Medulla oblongata (tissue), 1 donor: ENCODE measurements around the gene SLC7A8.

Experiments
- DNase-seq: peaks from one replicate; pipeline ENCODE4 v3.0.0-alpha.2; 2015; ENCODE audit errors: extremely low spot score

Gene SLC7A8

DNA sequence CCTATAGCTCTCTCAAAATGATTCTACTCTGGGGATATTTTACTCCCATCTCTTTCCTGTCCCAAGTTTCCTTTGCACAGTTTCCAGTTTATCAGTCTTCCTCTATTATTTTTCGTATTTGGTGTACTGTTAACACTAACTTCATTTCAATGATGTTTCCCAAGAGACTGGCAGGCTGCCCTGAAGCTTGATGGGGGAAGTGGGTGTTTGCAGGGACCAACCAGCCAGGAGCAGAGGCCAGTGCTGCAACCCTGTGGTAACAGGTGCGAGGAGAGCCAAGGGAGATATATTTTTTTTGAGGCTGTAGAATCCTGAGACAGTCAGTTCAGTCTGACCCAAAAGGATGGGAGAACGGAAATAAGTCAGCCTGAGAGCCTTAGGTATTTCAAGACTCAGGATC is 52.6 kb downstream of the SLC7A8 start:
- DNase-seq, result no peak

DNA sequence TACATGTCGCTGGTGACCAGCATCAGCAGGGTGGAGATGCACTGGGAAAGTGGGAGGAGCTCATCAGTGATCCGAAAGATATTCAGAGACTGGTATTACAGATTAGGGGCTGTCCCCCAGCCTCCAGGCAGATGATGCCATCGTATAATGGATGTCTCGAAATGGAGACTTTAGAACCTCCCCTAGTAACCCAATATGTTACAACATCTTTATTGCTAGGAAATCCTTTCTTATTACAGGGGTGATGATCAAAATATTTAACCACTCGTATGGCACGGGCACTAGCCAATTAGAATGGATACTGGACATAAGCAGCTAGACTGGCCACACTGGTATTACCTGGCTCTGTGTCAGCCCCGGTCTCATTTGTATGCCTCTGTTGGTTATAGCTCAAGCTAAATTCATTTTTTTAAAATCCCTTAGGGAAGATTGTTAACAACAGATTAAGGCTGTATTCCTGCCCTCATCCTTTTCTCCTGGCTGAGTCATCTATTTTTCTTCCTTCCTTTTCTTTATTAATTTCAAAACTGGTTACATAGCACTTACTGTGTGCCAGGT is 53.6 kb downstream of the SLC7A8 start:
- DNase-seq, result no peak

DNA sequence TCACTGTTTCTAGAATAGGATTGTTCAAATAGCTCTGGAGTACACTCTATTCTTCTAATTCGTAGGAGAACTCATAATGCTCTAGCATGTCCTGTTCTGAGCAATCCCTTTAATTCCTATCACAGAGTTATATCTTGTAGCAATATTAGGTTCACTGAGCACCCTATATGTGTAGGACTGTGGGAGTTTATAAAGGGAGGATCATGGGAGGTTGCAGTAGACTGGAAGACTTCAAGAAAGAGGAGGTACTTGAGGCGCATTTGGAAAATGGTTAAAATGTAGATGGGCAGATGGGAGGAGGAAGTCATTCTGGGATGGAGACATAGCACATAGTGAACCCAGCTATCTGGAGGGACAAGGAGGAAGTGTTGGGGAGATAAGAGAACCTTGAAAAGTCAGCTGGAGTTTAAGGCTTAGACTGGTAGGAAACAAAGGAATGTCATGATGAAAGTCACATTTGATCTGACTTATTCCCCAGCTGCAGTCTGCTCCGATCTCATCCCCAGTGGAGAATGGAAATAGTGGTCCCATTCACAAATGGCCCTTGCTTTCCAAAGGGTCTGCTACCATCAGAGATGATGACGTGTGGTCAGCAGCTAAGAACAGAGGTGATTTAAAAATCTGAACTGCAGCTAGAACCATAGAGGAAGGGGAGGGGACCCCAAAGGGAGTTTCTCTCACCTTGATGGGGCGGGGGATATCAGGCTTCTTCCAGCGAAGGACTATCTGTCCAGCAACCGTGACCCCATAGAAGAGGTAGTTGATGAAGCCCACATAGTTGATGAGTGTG is 54.3 kb downstream of the SLC7A8 start:
- no peak for DNase-seq

DNA sequence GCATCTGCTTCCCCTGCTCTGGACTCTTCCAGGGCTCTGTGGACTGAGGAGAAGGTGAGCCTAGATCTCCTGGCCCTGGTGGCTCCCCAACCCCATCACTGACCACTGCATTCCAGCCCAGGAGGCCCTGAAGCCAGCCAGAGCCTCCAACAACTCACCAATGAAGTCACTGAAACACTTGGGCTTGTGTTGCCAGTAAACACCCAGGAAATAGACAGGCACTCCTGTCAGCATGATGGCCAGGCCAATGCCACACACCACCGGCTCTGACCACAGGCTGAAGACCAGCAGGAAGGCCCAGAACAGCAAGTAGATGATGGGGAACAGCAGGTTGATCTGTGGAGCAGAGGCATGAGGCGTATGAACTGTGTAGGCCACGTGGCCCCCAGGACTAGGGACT is 55.6 kb downstream of the SLC7A8 start:
- no peak for DNase-seq

DNA sequence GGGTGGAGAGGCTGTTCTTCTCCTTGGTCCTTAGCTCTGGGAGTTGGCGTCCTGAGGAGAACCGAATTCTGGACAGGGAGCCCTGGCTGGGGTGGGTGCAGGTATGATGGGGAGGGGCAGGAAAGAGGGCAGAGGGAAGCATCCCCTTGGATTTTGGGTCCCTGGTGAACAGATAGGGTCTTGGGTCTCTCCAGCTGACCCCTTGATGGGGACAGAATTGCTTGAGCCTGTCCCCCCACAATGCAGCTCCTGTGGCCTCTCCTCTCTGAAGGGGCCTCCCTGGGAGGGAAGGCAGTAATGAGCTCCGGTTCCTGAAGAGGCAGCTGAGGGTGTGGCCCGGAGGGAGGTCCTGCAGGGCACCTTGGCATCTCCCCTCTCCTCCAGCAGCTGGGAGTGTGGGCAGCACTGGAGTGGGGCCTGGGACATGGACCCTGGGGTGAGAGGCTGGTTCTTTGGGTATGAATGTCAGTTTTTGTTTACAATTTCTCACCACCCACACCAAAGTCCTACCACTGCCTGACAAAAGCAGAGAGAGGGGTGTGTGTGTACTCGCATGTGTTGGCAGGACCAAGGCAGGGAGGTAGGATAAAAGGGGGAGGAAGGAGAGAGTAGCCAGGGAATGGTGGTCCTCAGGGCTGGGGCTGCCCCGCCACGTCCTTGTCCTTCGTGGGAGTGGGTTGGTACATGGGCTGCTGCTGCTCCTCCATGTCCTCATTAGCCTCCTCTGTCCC is 56.7 kb downstream of the SLC7A8 start:
- DNase-seq, result no peak

DNA sequence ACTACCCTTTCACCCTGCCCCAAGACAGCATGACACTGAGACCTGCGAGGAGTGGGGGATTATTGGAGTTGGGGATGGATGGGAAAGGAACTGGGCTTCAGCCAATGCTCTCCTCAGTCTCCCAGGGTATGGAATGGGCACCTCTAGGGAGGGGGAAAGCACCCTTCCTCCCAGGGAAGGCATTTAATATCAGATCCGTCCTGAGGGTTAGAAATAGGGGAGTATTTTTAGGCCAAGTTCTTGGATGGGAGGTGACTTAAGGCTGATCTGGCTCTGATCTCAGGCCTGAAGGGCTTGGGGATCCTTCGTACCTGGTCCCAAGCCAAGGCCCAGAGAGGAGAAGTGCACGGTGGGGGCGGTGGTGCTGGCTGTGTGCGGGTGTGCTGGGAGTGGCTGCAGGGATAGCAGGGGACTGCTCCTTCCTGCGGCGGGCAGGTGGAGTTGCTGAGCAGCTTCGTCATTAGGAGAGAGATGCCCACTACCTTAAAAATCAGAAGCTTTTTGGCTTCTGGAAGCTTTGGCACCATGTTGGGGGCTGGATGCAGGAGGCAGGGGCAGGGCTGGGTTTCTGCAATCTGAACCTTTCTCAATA is 57.4 kb downstream of the SLC7A8 start:
- no peak for DNase-seq

DNA sequence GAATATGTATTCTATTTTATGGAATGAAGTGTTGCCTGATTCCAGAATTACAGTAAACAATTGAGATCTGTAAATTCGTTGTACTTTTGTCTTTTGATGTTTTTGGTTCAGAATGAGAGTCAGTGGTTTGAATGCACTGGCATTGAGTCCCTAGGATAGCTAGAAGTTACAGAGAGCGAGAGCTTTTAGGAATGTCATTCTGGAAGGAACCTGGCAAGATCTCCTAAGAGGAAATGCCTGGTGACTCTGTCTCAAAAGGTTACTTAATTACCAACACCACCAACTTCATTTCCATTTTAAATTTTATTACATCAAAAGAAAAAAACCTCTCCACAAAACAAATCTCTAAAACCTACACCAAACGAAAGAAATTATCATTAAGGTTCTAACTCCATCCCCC is 58.4 kb downstream of the SLC7A8 start:
- no peak for DNase-seq

DNA sequence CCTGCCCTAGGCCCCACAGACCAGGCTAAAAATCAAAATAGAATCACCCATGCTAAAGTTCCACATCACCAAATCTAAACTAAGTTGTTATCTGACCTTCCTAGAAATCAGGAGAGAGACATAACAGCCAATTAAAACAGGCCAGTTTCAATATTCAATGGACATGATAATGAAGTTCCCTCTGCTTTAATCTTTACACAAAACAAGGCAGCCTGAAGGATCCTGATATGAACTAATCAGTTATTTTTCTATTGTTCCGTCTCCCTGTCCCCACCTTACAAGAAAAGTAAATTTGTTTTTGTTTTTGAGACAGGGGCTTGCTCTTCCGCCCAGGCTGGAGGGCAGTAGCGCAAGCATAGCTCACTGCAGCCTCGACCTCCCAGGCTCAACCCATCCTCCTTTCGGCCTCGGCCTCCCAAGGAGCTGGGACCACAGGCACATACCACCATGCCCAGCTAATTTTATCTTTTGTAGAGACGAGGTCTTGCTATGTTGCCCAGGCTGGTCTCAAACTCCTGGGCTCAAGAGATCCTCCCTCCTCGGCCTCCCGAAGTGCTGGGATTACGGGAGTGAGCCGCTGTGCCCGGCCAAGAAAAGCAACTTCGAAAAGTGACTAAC is 59.0 kb downstream of the SLC7A8 start:
- no peak for DNase-seq

DNA sequence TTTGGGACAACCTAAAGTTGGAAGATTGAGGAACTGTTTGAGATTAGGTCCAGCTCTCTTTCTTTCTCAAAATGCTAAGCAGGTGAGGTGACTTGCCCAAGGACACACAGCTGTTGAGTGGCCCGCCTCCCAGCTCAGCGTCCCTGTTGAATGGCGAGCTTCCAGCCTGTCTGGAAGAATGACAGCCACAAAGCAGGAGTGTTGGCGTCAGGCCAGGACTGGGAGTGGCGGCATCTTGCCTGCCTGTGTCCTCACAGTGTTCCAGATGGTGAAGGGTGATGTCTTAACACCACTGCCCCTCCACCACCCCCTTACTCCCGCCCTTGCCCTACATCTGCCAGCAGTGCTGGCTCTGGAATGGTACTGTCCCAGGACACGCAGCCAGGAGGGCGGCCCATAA is 60.0 kb downstream of the SLC7A8 start:
- DNase-seq, result no peak

DNA sequence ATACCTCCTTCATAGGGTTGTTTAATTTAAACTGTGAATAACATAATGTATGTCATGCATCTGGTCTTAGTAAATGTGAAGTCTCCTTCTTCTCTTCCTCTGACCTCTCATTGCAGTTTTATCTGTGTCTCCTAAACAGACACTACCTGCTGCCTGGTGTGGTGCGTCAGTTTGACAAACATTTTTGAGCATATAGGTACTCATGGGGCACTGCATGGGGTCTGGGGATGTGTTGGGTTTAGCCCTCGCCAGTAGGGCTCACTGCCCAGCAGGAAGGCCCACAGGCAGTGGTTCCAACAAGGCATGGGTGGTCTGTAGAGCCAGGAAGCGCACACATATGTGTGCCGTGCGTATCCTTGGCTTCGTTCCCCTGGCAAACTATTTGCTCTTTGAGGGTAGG is 61.4 kb downstream of the SLC7A8 start:
- no peak for DNase-seq

DNA sequence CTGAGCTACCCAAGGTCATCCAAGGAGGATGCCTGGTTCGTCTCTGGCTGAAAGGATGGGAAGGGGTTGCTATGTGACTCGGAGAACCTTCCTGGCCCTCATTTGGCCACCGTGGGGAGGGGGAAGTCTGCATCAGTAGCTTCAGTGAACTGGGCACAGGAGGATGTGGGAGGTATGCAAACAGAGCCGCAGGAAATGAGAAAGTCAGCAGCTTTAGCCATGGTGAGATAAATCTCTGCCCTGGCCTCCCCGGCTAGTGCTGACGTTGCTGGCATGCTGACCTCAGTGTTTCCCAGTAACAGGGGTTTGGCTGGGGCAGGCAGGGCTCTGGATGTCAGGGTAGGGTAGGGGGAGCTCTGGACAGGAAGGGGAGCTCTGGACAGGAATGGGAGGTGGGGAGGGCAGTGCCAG is 62.1 kb downstream of the SLC7A8 start:
- DNase-seq, result peak; percentile 44

DNA sequence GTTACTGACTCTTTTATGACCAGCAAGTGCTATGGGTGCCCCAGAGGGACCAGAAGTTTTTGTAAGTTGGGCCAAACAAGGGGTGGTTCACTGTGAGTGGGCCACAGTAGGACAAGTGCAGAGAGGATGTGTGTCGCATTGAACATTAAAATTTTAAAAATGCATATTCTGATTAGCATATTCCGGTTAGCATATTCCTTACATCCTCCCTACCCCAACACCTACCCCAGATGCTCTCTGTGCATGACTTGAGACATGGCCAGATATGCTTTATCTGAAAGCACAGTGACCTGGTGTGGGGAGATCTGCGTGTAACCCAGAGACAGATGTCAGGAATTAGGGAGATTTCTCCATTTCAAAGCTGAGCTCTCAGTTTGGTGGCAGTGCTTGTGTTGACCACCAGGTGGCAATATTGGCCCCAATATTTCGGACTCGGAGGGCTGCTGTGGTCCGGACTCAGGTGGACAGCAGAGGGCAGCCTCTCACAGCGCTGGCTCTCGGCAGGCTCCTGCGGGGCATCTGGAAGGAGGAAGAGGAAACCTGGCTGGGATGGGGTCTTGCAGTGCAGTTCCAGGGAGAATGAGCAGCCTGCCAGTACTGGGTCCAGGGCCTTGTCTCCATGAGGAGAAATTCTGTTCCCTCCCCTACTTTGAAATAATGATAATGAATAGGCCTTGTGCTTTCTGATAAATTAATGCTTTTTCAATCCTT is 62.8 kb downstream of the SLC7A8 start:
- peak; percentile 95 for DNase-seq

DNA sequence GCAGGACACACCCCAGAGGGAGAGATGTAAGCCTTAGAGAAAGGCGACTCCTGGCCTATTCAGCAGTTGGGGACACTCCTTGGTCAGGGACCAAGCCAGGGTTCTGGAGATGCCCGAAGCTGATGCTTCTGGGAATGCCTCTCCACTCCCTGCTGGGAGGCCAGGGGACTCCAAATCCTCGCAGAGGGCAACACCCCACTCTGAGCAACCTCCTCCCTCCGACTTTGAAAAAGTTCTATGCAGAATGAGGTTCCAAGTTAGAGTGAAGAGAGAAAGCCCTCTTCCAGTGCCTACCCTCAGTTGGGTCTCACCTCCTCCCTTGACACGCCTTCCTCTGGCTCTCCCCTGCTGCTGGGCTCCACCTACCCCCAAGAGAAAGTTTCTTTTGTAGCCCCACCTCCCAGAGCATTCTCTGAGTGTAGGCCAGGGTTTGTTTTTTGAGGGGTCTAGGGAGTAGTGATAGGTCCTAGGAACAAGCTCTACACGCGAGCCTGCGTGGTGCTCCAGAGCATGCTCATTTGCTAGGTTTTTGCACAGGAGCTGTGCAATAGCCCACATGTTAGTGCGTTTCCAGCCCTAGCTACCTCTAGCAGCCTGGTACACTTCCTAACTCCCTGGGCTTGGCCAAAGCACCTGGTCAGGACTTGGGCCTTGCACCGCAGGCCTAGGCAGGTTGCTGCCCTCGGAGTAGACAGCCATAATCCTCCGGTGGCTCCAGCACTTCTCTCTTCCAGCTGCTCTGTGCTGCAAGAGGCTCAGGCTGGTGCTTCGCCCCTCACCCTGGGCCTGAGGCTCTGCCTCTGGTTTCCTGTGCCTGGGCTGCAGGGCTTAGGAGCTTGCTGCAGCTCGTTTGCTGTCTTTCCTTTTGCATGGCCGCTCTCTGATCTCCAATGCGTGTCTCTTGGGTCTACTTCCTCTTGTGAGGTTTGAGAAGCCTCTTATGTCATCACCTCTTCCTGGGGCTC is 63.8 kb downstream of the SLC7A8 start:
- DNase-seq, result peak; percentile 27

DNA sequence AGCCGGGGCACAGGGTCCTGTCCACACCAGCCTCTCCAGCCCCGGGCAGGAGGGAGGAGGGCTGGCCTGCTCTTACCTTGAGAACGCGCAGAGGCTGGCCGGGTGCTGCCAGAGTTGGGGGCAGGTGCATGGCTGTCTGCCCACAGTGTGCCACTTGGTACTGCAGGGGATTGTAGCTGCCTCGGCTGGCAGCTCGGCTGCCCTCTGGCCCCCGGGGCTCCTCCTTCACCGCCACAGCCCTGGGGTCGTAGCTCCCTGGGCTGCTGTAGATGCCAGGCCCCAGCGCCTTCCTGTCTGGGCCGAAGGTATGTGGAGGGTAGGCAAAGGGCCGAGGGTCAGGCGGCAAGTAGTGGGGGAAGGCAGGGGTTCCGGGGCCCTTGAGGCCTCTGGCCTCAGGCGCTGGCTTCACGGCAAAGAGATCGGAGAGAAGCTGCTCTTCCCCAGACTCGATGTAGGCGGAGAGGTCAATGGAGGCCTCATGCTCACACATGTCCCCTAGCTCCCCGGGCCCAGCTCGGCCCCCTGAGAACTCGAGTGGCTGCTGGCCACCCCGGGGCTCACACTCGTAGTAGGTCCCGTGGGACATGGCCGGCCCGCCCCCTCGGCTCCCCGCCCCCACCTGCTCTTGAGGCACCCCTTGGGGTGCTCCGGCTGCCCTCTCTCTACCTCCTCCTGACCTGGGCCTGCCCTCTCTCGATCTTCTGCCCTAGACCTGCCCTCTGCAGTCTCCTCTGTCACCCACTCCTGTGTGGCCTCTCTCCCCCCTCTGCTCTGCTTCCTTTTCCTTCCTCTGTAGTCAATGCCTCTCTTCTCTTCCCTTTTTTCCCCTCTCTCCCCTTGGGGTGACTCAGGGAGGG is 64.7 kb downstream of the SLC7A8 start, which contains the start of gene CEBPE:
Gene CEBPE (minus strand): TSS at position 750 of the 857 bp plus-strand sequence. CDS start 164 bp downstream, at position 586.
- DNase-seq, result no peak

DNA sequence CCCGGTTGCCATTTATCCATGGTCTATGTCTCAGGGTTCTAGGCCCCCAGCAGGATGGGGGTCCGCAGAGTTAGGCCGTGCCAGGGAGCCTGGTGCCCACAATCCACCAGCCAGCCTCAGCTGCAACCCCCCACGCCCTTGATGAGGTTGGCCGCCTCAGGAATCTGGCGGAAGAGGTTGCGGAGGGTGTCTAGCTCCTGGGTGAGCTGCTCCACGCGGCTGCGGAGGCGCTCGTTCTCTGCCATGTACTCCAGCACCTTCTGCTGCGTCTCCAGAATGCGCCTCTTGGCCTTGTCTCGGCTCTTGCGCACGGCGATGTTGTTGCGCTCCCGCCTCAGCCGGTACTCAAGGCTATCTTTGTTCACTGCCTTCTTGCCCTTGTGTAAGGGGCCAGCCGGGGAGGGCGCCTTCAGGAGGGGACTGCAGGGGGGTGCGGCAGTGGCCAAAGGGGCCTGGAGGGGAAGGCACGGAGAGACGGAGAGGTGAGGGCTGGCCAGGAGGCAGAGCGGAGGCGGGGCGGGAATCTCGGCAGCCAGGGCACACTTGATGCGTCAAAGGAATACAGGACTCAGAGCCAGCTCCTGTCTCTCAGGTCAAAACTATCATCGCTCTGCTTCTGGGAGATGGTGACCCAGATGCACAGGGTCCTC is 66.0 kb downstream of the SLC7A8 start:
- no peak for DNase-seq

DNA sequence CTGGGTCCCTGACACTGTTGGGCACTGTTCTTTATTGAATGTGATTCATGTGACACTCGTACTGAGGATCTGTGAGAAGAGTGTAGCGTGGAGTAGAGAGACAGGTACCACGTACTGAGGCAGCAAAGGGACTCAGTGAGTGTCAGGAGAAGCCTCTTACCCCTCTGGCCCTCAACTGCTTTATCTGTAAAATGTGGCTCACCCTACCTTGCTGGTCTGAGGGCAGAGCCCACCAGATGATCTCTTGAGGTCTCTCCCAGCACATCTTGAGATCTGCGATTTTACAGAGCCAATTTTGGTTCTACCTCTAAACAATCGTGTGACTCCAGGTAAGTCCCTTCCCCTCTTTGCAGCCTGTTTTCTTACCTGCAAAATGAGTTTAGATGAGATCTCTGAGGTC is 67.5 kb downstream of the SLC7A8 start:
- no peak for DNase-seq

DNA sequence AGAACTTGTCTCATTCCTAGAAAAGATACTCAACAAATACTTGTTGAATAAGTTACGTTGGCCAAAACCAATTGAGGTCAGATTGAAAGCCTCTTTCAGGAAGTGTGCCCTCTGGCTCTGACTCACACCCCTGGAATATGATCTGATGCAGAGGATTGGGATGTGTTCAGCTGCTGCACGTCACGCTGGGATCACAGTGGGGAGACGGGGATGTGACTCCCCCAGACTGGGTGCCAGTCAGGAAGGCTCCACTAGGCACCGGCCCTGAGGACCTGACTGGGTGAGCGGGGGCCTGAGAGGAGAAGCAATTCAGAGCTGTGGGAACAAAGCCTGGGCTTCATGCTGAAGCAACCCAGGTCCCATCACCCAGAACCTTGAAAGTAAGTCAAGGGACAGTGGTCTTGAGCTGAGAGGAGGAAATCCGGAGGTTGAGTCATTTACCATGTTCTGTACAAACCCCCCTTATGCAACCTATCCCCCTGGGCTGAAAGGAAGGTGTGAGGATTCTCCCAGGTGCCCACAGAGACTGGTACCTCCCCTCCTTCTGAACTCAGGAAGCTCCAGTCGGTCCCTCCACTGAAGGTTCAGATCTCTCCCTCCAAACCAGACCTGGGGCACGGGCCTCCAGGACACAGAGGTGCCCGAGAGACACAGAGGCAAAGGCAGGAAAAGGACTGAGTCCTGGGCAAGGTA is 68.3 kb downstream of the SLC7A8 start:
- DNase-seq, result no peak

DNA sequence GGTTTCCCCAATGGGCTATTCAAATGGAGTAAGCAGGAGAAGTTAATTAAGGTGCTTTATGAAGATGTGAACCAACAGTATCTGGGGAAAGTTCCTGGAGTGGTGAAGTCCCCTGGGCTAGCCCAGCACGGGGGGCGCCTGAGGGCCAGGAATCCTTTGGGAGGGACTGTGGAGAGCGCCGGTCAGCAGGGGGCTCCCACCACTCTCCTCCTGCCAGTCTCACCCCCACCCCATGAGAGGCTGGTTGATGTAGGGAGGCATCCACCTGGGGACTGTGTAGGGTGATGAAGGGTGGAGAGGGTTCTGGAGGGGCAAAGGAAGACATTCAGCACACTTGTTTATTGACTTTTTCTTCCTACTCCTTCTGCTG is 68.8 kb downstream of the SLC7A8 start:
- no peak for DNase-seq
